GM21447 (cell line): Measurements from ENCODE around the gene FGD5.
"Not testable (repeated sequence)": the region's sequence is repeated elsewhere in the genome, so short reads cannot be mapped to it uniquely, and the experiment has no call there.

ENCODE experiments used
- ATAC-seq: cut with Tn5 transposase; IDR thresholded peaks from one replicate; pipeline ENCODE4 v1.9.1; 2021; ENCODE audit not compliant: unreplicated experiment

Gene FGD5

GRCh38 chr3:14804835-14805780 is 13.7 kb upstream of the FGD5 start:
- ATAC-seq, result no peak

DNA sequence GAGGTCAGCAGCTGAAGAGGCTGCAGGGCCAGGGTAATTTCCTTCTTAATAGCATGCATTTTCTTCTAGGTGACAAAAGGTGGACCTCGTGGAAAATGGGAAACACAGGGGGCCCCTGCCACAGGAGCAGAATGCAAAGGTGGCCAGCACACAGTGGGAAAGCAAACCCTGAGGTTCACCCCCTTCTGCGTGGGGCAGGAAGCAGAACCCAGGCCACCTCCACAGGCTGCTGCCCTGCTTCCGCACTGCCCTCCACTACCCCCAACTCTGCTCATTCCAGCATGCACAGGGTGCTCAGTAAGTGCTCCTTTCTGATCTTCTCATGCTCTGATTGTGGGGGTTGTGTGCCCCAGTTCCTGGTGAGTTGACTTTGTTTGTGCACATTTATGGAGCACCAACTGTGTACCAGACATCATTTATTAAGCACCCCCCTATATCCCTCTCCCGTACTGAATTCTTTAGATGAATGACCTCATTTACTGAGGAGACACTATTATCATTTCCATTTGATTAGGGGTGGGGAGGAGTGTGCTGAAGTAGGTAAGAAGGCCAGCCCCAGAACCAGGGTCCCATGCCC is 12.7 kb upstream of the FGD5 start:
- no peak for ATAC-seq

DNA sequence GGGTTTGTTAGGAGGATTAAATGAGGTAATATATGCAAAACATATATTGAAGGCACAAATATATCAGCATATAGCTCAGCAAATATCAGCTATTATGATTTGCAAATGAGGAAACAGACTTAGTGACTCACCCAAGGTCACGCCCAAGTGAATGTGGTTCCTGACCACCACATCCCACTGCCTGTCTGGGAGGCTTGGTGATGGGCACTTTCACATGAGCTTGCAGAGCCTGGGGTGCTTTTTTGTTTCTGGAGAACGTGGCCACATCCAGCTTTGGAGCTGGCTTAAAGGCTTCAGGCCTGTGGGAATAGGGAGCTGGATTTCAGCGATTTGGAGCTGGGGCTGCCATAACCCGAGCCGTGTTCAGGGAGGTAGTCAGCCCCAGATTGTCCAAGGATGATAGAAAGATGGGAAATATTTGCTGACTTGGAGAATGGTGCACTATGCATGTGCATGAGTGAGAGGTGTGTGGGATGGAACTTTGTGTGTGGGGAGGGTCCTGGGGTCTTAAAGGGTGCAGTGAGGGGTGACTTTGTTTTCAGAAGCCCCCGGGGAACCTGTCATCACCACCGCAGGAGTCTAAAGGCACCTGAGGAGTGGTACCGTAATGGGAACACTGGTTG is 12.0 kb upstream of the FGD5 start:
- no peak for ATAC-seq

GRCh38 chr3:14808025-14808424 is 10.7 kb upstream of the FGD5 start:
- no peak for ATAC-seq

DNA sequence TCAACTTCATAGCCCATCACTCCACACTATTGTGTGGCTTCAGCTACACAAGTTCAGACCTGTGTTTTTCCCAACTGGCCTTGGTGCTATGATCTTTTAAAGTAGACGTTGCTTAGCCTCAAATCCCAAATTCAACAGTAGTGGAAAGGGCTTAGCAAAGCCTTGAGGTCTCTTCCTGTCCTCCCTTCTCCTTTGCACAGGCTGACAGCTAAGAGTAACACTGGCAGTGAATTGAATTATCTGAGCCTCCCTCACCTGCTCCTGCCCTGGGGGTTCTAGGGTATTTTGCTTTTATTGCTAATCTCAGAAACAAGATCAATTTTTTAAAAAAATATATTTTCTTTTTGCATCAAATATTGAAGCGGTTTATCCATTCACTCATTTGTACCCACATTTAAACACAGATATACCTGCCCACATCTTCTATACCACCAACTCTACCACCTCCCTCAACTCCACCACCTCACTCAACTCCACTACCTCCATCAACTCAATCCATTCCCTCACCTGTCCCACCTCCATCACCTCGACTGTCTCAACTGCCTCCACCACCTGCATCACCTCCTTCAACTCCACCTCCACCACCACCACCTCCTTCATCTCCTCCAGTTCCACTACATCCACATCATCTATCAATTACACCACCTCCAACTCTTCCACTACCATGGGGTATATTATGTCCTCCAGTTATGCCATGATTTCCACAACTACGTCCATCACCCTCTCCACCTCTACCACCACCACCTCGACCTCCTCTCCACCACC is 10.1 kb upstream of the FGD5 start:
- ATAC-seq, result no peak

- ATAC-seq, result not testable (repeated sequence)
Measured at GRCh38 chr3:14809611-14810010, 9.2 kb upstream of the FGD5 start.

DNA sequence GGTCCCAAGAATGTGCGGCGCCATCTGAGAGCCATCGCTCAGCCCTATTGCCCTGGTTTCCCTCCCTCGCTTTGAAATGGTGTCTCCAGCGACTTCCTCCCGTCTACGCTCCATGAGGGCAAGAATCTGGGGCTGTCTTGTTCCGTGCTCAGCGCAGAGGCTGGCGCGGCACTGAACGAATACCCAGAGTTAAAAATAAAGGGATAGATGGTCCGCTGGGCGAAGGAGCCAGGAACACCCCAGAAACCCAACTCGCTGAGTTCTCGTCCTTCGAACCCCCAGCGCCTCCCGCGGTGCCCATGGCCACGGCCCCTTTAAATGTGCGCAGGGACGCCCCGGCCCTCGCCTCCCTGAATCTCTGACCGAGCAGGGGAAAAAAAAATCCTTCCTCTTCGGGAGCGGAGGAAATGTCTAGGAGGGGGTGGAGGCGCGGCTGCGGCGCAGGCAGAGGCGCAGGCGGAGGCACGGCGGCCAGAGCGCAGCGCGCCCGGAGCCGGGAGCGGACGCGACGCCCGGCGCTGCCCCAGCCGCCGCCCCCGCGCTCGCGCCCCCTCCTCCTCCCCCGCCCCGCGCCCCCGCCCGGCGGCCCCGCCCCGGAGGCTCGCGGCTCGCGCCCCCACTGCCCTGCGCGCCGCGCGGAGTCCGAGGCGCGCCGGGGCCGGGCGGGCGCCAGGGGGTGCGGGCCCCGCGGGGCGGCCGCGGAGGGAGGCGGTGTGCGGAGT is 8.5 kb upstream of the FGD5 start:
- ATAC-seq, result no peak

GRCh38 chr3:14810801-14811661 is 7.7 kb upstream of the FGD5 start:
- no peak for ATAC-seq

- ATAC-seq, result no peak
Measured at GRCh38 chr3:14811684-14812083, 7.1 kb upstream of the FGD5 start.

DNA sequence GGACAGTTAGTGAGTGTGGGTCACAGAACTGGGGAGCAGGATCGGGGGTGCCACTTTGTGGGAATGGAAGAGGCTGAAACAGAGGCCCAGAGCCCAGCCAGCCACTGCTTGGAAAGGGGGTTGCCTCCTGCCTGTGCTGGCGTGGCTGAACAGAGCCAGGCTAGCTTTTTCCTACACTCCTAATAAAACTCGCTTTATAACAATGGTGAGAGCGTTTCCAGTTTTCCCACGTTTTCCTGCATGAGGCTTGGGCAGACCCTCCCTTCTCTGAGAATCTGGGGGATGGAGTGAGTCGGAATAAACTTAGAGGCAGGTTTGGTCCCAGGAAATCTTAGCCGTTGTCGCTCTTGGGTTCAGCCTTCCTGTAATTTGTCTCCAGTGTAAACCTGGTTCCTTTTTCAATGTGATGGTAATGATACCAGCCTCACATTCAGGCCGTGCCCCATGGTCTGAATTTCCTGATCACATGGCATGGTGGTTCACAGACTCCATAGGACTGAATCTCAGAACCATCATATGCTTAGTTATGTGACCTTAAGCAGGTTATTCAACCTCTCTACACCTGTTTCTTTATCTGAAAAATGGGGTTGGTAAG is 6.5 kb upstream of the FGD5 start:
- no peak for ATAC-seq

- no peak for ATAC-seq
Measured at GRCh38 chr3:14814411-14814871, 4.3 kb upstream of the FGD5 start.

GRCh38 chr3:14816359-14816758 is 2.4 kb upstream of the FGD5 start:
- no peak for ATAC-seq

GRCh38 chr3:14819671-14820070 is 909 bp downstream of the FGD5 start:
- no peak for ATAC-seq

GRCh38 chr3:14820156-14820555 is 1.4 kb downstream of the FGD5 start:
- no peak for ATAC-seq

DNA sequence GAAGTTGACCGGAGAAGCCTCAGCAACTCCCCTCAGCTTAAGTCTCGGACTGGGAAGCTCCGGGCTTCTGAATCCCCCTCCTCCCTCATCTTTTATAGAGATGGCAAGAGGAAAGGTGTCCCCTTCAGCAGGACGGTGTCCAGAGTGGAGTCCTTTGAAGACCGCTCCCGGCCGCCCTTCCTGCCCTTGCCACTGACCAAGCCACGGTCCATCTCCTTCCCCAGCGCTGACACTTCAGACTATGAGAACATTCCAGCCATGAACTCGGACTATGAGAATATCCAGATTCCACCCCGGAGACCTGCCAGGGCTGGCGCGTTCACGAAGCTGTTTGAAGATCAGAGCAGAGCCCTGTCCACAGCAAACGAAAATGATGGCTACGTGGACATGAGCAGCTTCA is 2.4 kb downstream of the FGD5 start:
- ATAC-seq, result no peak

DNA sequence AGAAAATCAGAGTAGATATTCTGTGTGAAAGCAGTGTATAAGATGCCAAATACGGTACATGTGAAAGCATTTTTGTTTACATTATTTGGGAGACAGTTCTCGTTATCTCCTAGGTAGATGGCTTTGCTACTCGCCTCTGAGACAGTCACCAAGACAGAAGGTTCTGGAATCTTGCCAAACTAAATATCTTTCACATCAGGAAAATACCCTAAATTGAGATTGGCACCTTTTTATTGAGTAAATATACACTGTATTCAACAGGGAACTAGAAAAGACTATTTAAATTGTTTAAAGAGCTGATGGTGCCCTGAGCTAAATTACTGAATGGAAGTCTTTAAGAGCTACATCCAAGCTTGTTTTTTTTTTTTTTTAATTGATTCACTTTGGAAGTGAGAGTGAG is 3.4 kb downstream of the FGD5 start:
- no peak for ATAC-seq

DNA sequence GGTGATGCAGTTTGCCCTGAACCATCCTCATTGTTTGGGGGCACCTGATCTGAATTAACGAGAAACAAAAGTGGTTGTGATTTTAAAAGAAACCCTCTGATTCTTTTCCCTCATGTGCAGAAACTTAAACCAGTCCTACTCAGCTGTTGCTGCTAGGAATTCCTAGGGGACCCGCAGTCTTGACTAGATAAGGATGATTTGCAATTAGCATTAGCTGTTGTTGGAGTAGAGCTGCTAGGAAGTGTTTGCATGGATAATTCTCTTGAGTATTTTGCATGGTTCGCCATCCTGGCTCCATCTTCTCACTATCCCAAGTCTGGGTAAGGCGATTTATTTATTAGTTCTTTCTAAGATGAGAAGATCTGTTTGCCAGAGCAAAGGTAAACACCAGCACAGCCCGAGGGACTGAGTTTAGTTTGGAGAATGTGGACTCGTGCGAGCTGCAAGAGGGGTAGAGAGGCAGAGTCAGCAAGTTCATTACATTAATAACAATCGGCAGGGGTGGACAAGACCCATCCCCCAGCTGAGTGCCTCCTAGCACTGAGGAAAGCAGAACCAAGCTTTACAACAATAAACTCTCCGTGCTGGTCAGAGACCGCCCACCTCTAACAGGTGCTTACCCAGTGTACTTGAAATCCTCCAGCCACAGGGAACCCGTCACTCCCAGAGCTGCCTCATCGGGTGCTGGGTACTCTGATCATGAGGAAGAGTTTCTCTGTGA is 4.1 kb downstream of the FGD5 start:
- ATAC-seq, result no peak

GRCh38 chr3:14823393-14823792 is 4.6 kb downstream of the FGD5 start:
- no peak for ATAC-seq
